ENCODE measurements around the gene SNRNP48. TPM values are rescaled to one million over a fixed set of nuclear protein-coding genes. Genes with fewer than 3 reads are reported as not detected.

The SNRNP48 gene
- polyA plus RNA-seq, 1 donor (not counting 4 experiments of a cell fraction or from before 2014, with no cell fraction given) = 12.2 TPM

DNA sequence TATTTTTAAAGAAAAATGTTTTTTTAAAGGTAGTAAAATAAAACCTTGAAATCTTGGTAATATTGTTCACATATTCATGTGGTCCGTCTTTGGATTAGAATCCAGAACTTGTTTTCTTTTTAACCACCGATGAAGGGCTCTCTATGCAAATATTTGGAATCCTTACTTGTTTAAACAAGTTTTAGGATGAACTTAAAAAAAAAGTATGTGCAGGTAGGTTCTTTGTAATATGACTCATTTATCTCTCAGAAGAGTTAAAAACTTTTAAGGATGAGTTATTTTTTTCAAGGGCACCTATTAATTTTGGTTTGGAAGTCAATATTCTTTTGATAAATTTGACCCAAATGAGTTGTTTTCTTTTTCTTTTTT, 39.6 kb upstream of the SNRNP48 start:
- dilution Hi-C loops (cut with MboI; ENCODE audit: extremely low pct_ligation_motif_present, low sequenced_read_pairs) = no loop called here
- peak overlapping the region; percentile 79 for H3K4me2 ChIP-seq (ENCODE audit: control insufficient read depth, extremely low read depth, insufficient read depth, low read depth, low read length)

DNA sequence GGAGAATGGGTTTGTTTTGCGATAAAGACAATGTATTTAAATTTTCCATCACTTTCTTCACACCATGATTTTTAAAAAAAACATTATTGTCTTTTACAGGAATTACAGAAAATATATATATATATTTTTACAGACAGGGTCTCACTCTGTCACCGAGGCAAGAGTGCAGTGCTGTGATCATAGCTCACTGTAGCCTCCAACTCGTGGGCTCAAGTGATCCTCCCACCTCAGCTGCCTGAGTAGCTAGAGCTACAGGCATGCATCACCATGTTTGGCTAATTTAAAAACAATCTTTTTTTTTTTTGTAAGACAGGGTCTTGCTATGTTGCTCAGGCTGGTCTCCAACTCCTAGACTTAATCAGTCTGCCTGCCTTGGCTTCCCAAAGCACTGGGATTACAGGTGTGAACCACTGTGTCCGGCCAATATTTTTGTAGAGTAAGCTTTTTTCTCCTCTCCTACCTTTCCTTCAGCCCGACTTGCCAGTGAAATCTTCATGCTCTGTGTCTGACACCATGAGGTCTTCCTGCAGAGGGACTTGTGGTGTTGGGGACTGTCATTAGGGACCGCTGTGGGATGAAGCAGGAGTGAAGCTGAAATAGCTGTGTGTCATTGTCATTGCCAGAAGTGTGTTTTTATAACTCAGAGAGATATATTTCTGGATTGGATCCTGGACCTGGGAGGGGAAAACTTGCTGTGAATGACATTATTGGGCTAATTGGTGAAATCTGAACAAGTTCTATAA, 35.3 kb upstream of the SNRNP48 start:
- Histone ChIP-seq H3K9me1 (ENCODE audit: control insufficient read depth, extremely low read depth, insufficient read depth, low read length) (peaks cover 2% of the 10 kb centered on the region), H3K79me2 (ENCODE audit: control insufficient read depth, insufficient read depth, low read length) (peaks cover 71% of the 10 kb centered on the region), H3K9me3 (ENCODE audit: control insufficient read depth, low read depth, low read length) (no peaks in the 10 kb centered on the region), H3K27me3 (ENCODE audit: control insufficient read depth, extremely low read depth, insufficient read depth, low read length) (no peaks in the 10 kb centered on the region), H3K4me1 (ENCODE audit: control insufficient read depth, extremely low read depth, insufficient read depth, low read length) (peaks cover 52% of the 10 kb centered on the region), H3K36me3 (ENCODE audit: control insufficient read depth in 2 of 2, extremely low read depth in 1 of 2, insufficient read depth in 2 of 2, low read length in 2 of 2) (peaks cover 29 to 35% of the 10 kb centered on the region in 2 experiments), H3K4me3 (ENCODE audit: control insufficient read depth in 2 of 3, extremely low read depth in 1 of 3, insufficient read depth in 2 of 3, low read depth in 1 of 3, low read length in 3 of 3) (peak overlapping the region in 2 of 3 experiments; percentile 50 to 71), H2AFZ (ENCODE audit: control insufficient read depth, low read length) (no peak overlapping the region), H3K4me2 (ENCODE audit: control insufficient read depth, extremely low read depth, insufficient read depth, low read depth, low read length) (peak overlapping the region; percentile 92), H3K27ac (ENCODE audit: control insufficient read depth, insufficient read depth, low read length) (peak overlapping the region; percentile 95), H3K9ac (ENCODE audit: control insufficient read depth, extremely low read depth, insufficient read depth, low read length) (peak overlapping the region; percentile 76), H4K20me1 (ENCODE audit: control insufficient read depth, extremely low read depth, insufficient read depth, low read length) (peaks cover 3% of the 10 kb centered on the region)
- DNase-seq (ENCODE audit: low read depth, low spot score) (no peak), FAIRE-seq (no peak)
- dilution Hi-C loops (cut with MboI; ENCODE audit: extremely low pct_ligation_motif_present, low sequenced_read_pairs) = no loop called here
- TF ChIP-seq EZH2 (IDR thresholded peaks at IDR 0.05; ENCODE audit: low read length) = no peak
- TF ChIP-seq, protein P1, sequence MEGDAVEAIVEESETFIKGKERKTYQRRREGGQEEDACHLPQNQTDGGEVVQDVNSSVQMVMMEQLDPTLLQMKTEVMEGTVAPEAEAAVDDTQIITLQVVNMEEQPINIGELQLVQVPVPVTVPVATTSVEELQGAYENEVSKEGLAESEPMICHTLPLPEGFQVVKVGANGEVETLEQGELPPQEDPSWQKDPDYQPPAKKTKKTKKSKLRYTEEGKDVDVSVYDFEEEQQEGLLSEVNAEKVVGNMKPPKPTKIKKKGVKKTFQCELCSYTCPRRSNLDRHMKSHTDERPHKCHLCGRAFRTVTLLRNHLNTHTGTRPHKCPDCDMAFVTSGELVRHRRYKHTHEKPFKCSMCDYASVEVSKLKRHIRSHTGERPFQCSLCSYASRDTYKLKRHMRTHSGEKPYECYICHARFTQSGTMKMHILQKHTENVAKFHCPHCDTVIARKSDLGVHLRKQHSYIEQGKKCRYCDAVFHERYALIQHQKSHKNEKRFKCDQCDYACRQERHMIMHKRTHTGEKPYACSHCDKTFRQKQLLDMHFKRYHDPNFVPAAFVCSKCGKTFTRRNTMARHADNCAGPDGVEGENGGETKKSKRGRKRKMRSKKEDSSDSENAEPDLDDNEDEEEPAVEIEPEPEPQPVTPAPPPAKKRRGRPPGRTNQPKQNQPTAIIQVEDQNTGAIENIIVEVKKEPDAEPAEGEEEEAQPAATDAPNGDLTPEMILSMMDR (optimal IDR thresholded peaks at IDR 0.05 in 1 of 3, IDR thresholded peaks at IDR 0.05 in 1 of 3, conservative IDR thresholded peaks at IDR 0.05 in 1 of 3; ENCODE audit: extremely low read depth in 1 of 3, insufficient read depth in 2 of 3, low read length in 3 of 3) = no peak

More for the DNA sequence above, 39.6 kb upstream of the SNRNP48 start:
- no peaks in the 10 kb centered on the region for H3K9me1 ChIP-seq (ENCODE audit: control insufficient read depth, extremely low read depth, insufficient read depth, low read length)
- peak overlapping the region; percentile 95 for H3K27ac ChIP-seq (ENCODE audit: control insufficient read depth, insufficient read depth, low read length)
- H3K9ac ChIP-seq (ENCODE audit: control insufficient read depth, extremely low read depth, insufficient read depth, low read length) = peak overlapping the region; percentile 51
- H3K27me3 ChIP-seq (ENCODE audit: control insufficient read depth, extremely low read depth, insufficient read depth, low read length) = no peaks in the 10 kb centered on the region
- no peaks in the 10 kb centered on the region for H3K9me3 ChIP-seq (ENCODE audit: control insufficient read depth, low read depth, low read length)
- TF ChIP-seq EZH2 (IDR thresholded peaks at IDR 0.05; ENCODE audit: low read length) = no peak
- TF ChIP-seq, protein P1 (optimal IDR thresholded peaks at IDR 0.05 in 1 of 3, IDR thresholded peaks at IDR 0.05 in 1 of 3, conservative IDR thresholded peaks at IDR 0.05 in 1 of 3; ENCODE audit: extremely low read depth in 1 of 3, insufficient read depth in 2 of 3, low read length in 3 of 3) = no peak
- peaks cover 73% of the 10 kb centered on the region for H3K79me2 ChIP-seq (ENCODE audit: control insufficient read depth, insufficient read depth, low read length)
- H3K36me3 ChIP-seq (ENCODE audit: control insufficient read depth in 2 of 2, extremely low read depth in 1 of 2, insufficient read depth in 2 of 2, low read length in 2 of 2) = peaks cover 5 to 25% of the 10 kb centered on the region in 2 experiments
- H3K4me1 ChIP-seq (ENCODE audit: control insufficient read depth, extremely low read depth, insufficient read depth, low read length) = peaks cover 89% of the 10 kb centered on the region
- FAIRE-seq = peak; percentile 32
- no peak overlapping the region for H2AFZ ChIP-seq (ENCODE audit: control insufficient read depth, low read length)
- DNase-seq (ENCODE audit: low read depth, low spot score) = no peak
- H3K4me3 ChIP-seq (ENCODE audit: control insufficient read depth in 2 of 3, extremely low read depth in 1 of 3, insufficient read depth in 2 of 3, low read depth in 1 of 3, low read length in 3 of 3) = peak overlapping the region in 2 of 3 experiments; percentile 2 to 31
- peaks cover 15% of the 10 kb centered on the region for H4K20me1 ChIP-seq (ENCODE audit: control insufficient read depth, extremely low read depth, insufficient read depth, low read length)
